ENCODE results near the gene SLCO3A1.

SLCO3A1 gene

DNA sequence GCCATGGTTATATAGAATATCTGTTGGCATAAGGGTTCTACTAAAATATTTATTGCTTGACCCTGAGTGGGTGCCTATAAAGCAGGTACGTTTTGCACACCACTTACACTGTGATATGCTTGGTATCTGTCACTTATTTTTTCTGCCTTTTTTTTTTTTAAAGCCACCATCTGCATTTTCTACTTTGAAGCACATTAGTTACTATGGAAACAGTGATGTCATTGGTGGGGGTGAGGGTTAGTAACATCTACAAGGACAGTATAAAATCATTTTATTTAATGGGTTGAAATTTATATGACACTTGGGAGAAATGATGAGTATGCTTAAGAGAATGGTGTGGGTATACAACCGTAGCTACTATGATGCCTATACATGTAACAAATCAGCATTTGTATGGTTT lies 25.6 kb downstream of the SLCO3A1 start:
- no peak for DNase-seq (ENCODE audit: low read depth)
- H3K4me3 ChIP-seq (ENCODE audit: low read length): no peak overlapping the region
- TF ChIP-seq, protein P1, sequence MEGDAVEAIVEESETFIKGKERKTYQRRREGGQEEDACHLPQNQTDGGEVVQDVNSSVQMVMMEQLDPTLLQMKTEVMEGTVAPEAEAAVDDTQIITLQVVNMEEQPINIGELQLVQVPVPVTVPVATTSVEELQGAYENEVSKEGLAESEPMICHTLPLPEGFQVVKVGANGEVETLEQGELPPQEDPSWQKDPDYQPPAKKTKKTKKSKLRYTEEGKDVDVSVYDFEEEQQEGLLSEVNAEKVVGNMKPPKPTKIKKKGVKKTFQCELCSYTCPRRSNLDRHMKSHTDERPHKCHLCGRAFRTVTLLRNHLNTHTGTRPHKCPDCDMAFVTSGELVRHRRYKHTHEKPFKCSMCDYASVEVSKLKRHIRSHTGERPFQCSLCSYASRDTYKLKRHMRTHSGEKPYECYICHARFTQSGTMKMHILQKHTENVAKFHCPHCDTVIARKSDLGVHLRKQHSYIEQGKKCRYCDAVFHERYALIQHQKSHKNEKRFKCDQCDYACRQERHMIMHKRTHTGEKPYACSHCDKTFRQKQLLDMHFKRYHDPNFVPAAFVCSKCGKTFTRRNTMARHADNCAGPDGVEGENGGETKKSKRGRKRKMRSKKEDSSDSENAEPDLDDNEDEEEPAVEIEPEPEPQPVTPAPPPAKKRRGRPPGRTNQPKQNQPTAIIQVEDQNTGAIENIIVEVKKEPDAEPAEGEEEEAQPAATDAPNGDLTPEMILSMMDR (conservative IDR thresholded peaks at IDR 0.05; ENCODE audit: low read depth, low read length): no peak

DNA sequence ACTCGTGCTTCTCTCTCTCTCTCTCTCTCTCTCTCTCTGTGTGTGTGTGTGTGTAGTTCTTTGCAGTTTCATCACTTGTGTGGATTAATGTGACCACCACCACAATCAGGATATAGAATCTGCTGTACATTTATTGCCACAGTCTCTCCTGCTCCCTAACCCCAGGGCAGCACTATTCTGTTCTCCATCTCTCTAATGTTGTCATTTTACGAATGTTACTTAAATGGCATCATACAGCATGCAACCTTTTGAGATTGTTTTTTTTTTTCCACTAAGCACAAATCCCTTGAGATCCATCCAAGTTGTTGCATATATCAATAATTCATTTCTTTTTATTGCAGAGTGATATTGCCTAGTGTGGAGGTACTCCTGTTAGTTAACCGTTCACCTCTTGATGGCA lies 26.9 kb downstream of the SLCO3A1 start:
- no peak overlapping the region for H3K4me3 ChIP-seq (ENCODE audit: low read length)
- TF ChIP-seq, protein P1 (conservative IDR thresholded peaks at IDR 0.05; ENCODE audit: low read depth, low read length): no peak
- no peak for DNase-seq (ENCODE audit: low read depth)

DNA sequence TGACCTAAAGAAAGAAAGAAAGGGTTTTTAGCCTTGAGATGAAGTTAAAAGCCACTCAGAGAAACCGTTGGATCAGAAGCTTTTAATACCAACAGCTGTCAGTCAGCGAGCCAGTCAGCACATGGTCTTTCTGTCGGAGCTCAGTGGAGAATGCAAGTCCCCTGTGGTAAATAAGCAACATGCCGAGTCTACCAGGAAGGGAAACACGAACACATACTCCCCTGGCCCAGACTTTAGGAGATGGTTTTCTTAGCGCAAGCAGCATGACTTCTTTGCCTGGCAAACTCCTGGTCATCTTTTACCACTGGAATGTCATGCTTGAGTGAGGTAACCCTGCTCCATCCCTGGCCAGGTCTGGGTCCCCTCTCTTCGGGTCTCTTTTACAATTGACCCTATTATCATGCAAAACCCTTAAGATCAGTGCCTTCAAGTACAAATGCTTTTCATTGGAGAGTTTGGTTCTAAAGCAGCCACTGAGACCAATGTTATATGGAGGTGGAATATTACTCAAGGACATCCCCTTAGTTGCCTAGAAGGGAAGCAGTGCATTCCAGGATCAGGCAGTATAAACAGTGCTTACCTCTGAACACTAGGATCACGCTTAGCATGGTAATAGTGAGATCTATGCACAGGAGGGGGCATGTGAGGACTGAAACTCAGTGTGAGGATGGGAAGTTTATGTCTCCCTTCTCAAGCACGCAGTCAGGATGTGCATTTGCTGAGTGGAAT lies 28.2 kb downstream of the SLCO3A1 start:
- H3K4me3 ChIP-seq (ENCODE audit: low read length): no peak overlapping the region
- TF ChIP-seq, protein P1 (conservative IDR thresholded peaks at IDR 0.05; ENCODE audit: low read depth, low read length): no peak
- no peak for DNase-seq (ENCODE audit: low read depth)

- no peak for DNase-seq (ENCODE audit: low read depth)
- TF ChIP-seq, protein P1 (conservative IDR thresholded peaks at IDR 0.05; ENCODE audit: low read depth, low read length): no peak
- no peak overlapping the region for H3K4me3 ChIP-seq (ENCODE audit: low read length)
Measured at GRCh38 chr15:91882858-91883586, 29.5 kb downstream of the SLCO3A1 start.

- H3K4me3 ChIP-seq (ENCODE audit: low read length): no peak overlapping the region
- no peak for DNase-seq (ENCODE audit: low read depth)
- TF ChIP-seq, protein P1 (conservative IDR thresholded peaks at IDR 0.05; ENCODE audit: low read depth, low read length): no peak
Measured at GRCh38 chr15:91884606-91885005, 31.1 kb downstream of the SLCO3A1 start.

GRCh38 chr15:91885054-91885453 lies 31.5 kb downstream of the SLCO3A1 start:
- TF ChIP-seq, protein P1 (conservative IDR thresholded peaks at IDR 0.05; ENCODE audit: low read depth, low read length): no peak
- no peak for DNase-seq (ENCODE audit: low read depth)
- no peak overlapping the region for H3K4me3 ChIP-seq (ENCODE audit: low read length)

Measured in retinal pigment epithelial cell (primary cell).